ENCODE data around the gene SCFD2. TPM values are rescaled to one million over a fixed set of nuclear protein-coding genes. Genes with fewer than 3 reads are reported as not detected.

Gene SCFD2
- total and polyA plus RNA-seq, 2 donors (not counting 3 experiments of a cell fraction or from before 2014, with no cell fraction given), result 12.3 to 22.8 TPM

GRCh38 chr4:53234111-53234510, 131.8 kb downstream of the SCFD2 start:
- no peak for DNase-seq (ENCODE audit: low read depth, low spot score)
- intact Hi-C loops (cut with micrococcal nuclease), result no loop called here
- H3K27me3 ChIP-seq (ENCODE audit: control insufficient read depth in 2 of 2, insufficient read depth in 2 of 2, low read length in 2 of 2), result no peaks in the 10 kb centered on the region

More at GRCh38 chr4:53234111-53234510, 131.8 kb downstream of the SCFD2 start:
- H3K9ac ChIP-seq (replicated peaks; ENCODE audit: extremely low read depth, insufficient read depth, low read length), result no peak overlapping the region
- ChIA-PET CTCF (no interaction called here), POLR2A (no interaction called here)
- dilution Hi-C loops (cut with MboI; ENCODE audit: extremely low pct_ligation_motif_present, low sequenced_read_pairs), result no loop called here
- H4K20me1 ChIP-seq (replicated peaks; ENCODE audit: control insufficient read depth, extremely low read depth, insufficient read depth, low read length), result no peaks in the 10 kb centered on the region
- no peak overlapping the region for H3K4me2 ChIP-seq (ENCODE audit: insufficient read depth, low read length)
- no peak for FAIRE-seq
- H3K9me1 ChIP-seq (replicated peaks; ENCODE audit: control insufficient read depth, extremely low read depth, insufficient read depth, low read length), result no peaks in the 10 kb centered on the region
- no peak overlapping the region for H3K4me3 ChIP-seq (replicated peaks in 1 of 3; ENCODE audit: insufficient read depth in 1 of 3, low read depth in 1 of 3, low read length in 3 of 3)
- no peaks in the 10 kb centered on the region for H3K4me1 ChIP-seq (ENCODE audit: control insufficient read depth, extremely low read depth, insufficient read depth, low read length)
- no peak for TF ChIP-seq MAX (IDR thresholded peaks at IDR 0.05; ENCODE audit: insufficient read depth, insufficient read length)
- TF ChIP-seq POLR2AphosphoS5 (IDR thresholded peaks at IDR 0.05; ENCODE audit: insufficient read depth, low read depth, low read length), result no peak
- TF ChIP-seq POLR2A (IDR thresholded peaks at IDR 0.05; ENCODE audit: low read depth, low read length), result no peak
- no peak for TF ChIP-seq MYC (IDR thresholded peaks at IDR 0.05; ENCODE audit: low read depth, low read length)
- TF ChIP-seq CTCF (IDR thresholded peaks at IDR 0.05; ENCODE audit: extremely low read depth in 1 of 2, insufficient read depth in 1 of 2, low read depth in 1 of 2, low read length in 2 of 2), result no peak
- no peak for TF ChIP-seq JUN (IDR thresholded peaks at IDR 0.05; ENCODE audit: borderline replicate concordance, insufficient read depth, insufficient read length, low read depth)
- TF ChIP-seq EZH2 (IDR thresholded peaks at IDR 0.05; ENCODE audit: borderline replicate concordance, low read depth, low read length, severe bottlenecking), result no peak
- TF ChIP-seq GATA2 (IDR thresholded peaks at IDR 0.05; ENCODE audit: insufficient read depth, insufficient read length, low read depth, low read length), result no peak
- TF ChIP-seq FOS (IDR thresholded peaks at IDR 0.05; ENCODE audit: borderline replicate concordance, insufficient read depth, low read length), result no peak
- H3K79me2 ChIP-seq (ENCODE audit: control insufficient read depth, insufficient read depth, low read length), result no peaks in the 10 kb centered on the region
- BruUV-seq (replicated peaks), result no TSS peak
- no peaks in the 10 kb centered on the region for H3K9me3 ChIP-seq (replicated peaks; ENCODE audit: control insufficient read depth, insufficient read depth, low read length)
- no peaks in the 10 kb centered on the region for H3K36me3 ChIP-seq (ENCODE audit: control insufficient read depth in 2 of 2, extremely low read depth in 1 of 2, insufficient read depth in 2 of 2, low read length in 2 of 2)
- no peak overlapping the region for H3K27ac ChIP-seq (ENCODE audit: insufficient read depth, low read depth, low read length)
- no peak overlapping the region for H2AFZ ChIP-seq (ENCODE audit: low read depth, low read length)
